H1 (cell line): ENCODE data around the gene LPP. TPM values are rescaled to one million over a fixed set of nuclear protein-coding genes. Genes with fewer than 3 reads are reported as not detected.

Experiments used
- CEBPB ChIP-seq: IDR thresholded peaks from 2 replicates; pipeline ENCODE4 v1.6.1; 2012; ENCODE audit warnings: low read depth, low read length
- CHD7 ChIP-seq: fragments of 300-600 bp; sonication (generic); IDR thresholded peaks from 2 replicates; pipeline ENCODE4 v1.7.1; 2012; ENCODE audit warnings: low read length, moderate library complexity, mild to moderate bottlenecking, inconsistent platforms; ENCODE audit not compliant: insufficient replicate concordance
- CTCF ChIP-seq, 3 experiments: IDR thresholded peaks; 1 replicate in 2 of 3; 2 replicates in 1 of 3; pipeline versions ENCODE4 v1.5.1 to v1.6.1; 2011; ENCODE audit warnings: low read length in 3 of 3, mild to moderate bottlenecking in 3 of 3, inconsistent platforms in 2 of 3, low read depth in 1 of 3, moderate library complexity in 1 of 3; ENCODE audit not compliant: insufficient read depth in 1 of 3; ENCODE audit errors: control extremely low read depth in 1 of 3
- GABPA ChIP-seq: IDR thresholded peaks from 2 replicates; pipeline ENCODE4 v1.6.1; 2011; ENCODE audit warnings: mild to moderate bottlenecking, low read length, moderate library complexity, borderline replicate concordance; ENCODE audit not compliant: insufficient read depth
- KDM1A ChIP-seq: fragments of 200-600, 300-600 bp; sonication (generic); IDR thresholded peaks from 2 replicates; pipeline ENCODE4 v1.7.1; 2016; ENCODE audit warnings: mild to moderate bottlenecking, low read length, borderline replicate concordance
- MAFK ChIP-seq: IDR thresholded peaks from 2 replicates; pipeline ENCODE4 v1.6.1; 2012; ENCODE audit warnings: low read depth, mild to moderate bottlenecking, improper control_type of control experiment, low read length
- RXRA ChIP-seq: IDR thresholded peaks from 2 replicates; pipeline ENCODE4 v1.6.1; 2011; ENCODE audit warnings: low read depth, mild to moderate bottlenecking, low read length, moderate library complexity; ENCODE audit not compliant: insufficient read depth
- SIRT6 ChIP-seq: IDR thresholded peaks from one replicate; pipeline ENCODE4 v1.7.1; 2012; ENCODE audit warnings: low read length, inconsistent platforms
- SIX5 ChIP-seq: IDR thresholded peaks from 2 replicates; pipeline ENCODE4 v1.6.1; 2011; ENCODE audit warnings: mild to moderate bottlenecking, low read depth, low read length
- polyA plus RNA-seq, 7 experiments: library from polyadenylated mRNA; depleted of rRNA in 3 of 7; stranded (reverse) in 5 of 7; unstranded in 2 of 7; fragments of >200 nt in 5 of 7; fragments of 200-250 nt in 2 of 7; gene quantifications; 1 replicate in 5 of 7; 2 replicates in 1 of 7; 4 replicates in 1 of 7; pipeline versions ENCODE4 v1.2.1 to v1.2.3, GENCODE V29; 2011 to 2013; ENCODE audit warnings: missing spikeins in 2 of 7, mixed read lengths in 2 of 7
- total RNA-seq: library from RNA; stranded (reverse); fragmentation: NEBNext Ultra II Directional; extraction: Animal tissue kit (Norgen Biotek cat#: 25700); gene quantifications from 2 replicates; pipeline ENCODE4 v1.2.1, GENCODE V29; 2021

Gene LPP
- total and polyA plus RNA-seq, 2 of the 8 experiments (the other 6 are each of a cell fraction or from before 2014, with no cell fraction given), result 10.0 to 53.3 TPM

GRCh38 chr3:188568736-188569135 lies 414.8 kb downstream of the LPP start (continued):
- TF ChIP-seq CHD7, result no peak
- TF ChIP-seq MAFK, result no peak
- TF ChIP-seq CEBPB, result no peak
- no peak for TF ChIP-seq RXRA
- TF ChIP-seq SIRT6, result no peak
- TF ChIP-seq CTCF (IDR thresholded peaks at IDR 0.05; ENCODE audit: control extremely low read depth in 1 of 3, insufficient read depth in 1 of 3, low read depth in 1 of 3, low read length in 3 of 3), result no peak
- TF ChIP-seq GABPA, result no peak
- TF ChIP-seq SIX5, result no peak
- no peak for TF ChIP-seq KDM1A
